Measurements from ENCODE around the gene MRPL39. TPM values are rescaled to one million over a fixed set of nuclear protein-coding genes. Genes with fewer than 3 reads are reported as not detected.

Gene MRPL39
- polyA plus RNA-seq, 1 of the 3 experiments (the other 2 are of a cell fraction): 26.9 TPM

GRCh38 chr21:25646474-25646873, 39.2 kb upstream of the MRPL39 start:
- H3K36me3 ChIP-seq (replicated peaks in 1 of 2; ENCODE audit: control insufficient read depth in 1 of 2, insufficient read depth in 2 of 2, low read length in 1 of 2): no peaks in the 10 kb centered on the region
- no peak for TF ChIP-seq ZBTB33 (IDR thresholded peaks at IDR 0.05; ENCODE audit: borderline replicate concordance, low read depth)
- no peak for TF ChIP-seq RFX5 (IDR thresholded peaks at IDR 0.05; ENCODE audit: low read length)
- TF ChIP-seq FOSL2 (IDR thresholded peaks at IDR 0.05; ENCODE audit: borderline replicate concordance, low read depth): no peak
- TF ChIP-seq USF2 (IDR thresholded peaks at IDR 0.05; ENCODE audit: borderline replicate concordance, low read depth, low read length): no peak
- no peak for TF ChIP-seq TEAD4 (IDR thresholded peaks at IDR 0.05; ENCODE audit: borderline replicate concordance, insufficient read depth)
- no peak for TF ChIP-seq GABPA (IDR thresholded peaks at IDR 0.05; ENCODE audit: low read depth)
- no peak for TF ChIP-seq NFIC (IDR thresholded peaks at IDR 0.05; ENCODE audit: borderline replicate concordance)
- TF ChIP-seq CHD2 (IDR thresholded peaks at IDR 0.05; ENCODE audit: low read length, partially characterized antibody): no peak
- no peak for TF ChIP-seq NRF1 (IDR thresholded peaks at IDR 0.05; ENCODE audit: low read depth, low read length)
- no peak for TF ChIP-seq RAD21 (IDR thresholded peaks at IDR 0.05; ENCODE audit: low read length)
- no peak for TF ChIP-seq SIN3A (IDR thresholded peaks at IDR 0.05; ENCODE audit: borderline replicate concordance, low read depth, low read length)
- no peak for TF ChIP-seq TAF1 (IDR thresholded peaks at IDR 0.05; ENCODE audit: borderline replicate concordance, low read depth, low read length)
- TF ChIP-seq EZH2phosphoT487 (IDR thresholded peaks at IDR 0.05; ENCODE audit: borderline replicate concordance, low read depth): no peak
- no peaks in the 10 kb centered on the region for H3K27me3 ChIP-seq (ENCODE audit: insufficient read depth)
- 83% methylated on average over 1 of the region's 1 CpG for WGBS (ENCODE audit: low lambda C conversion rate)
- H3K4me3 ChIP-seq (ENCODE audit: low read depth in 2 of 2, low read length in 1 of 2): no peak overlapping the region
- H3F3A ChIP-seq (replicated peaks; ENCODE audit: insufficient read depth): no peaks in the 10 kb centered on the region
- ChIA-PET CTCF (interaction anchor here (1.1 kb wide), 1 partner anchor 39 kb away, joined by 3 read pairs; no protein-coding TSS in a partner anchor), POLR2A (interaction anchor here (0.7 kb wide), 1 partner anchor 10 kb away, joined by 5 read pairs; no protein-coding TSS in a partner anchor)
- no peak overlapping the region for H2AFZ ChIP-seq (ENCODE audit: low read depth)
- H3K79me2 ChIP-seq (ENCODE audit: insufficient read depth): no peaks in the 10 kb centered on the region
- H3K4me1 ChIP-seq (ENCODE audit: control insufficient read depth in 1 of 2, insufficient read depth in 2 of 2, low read depth in 1 of 2, low read length in 1 of 2): no peaks in the 10 kb centered on the region
- no peaks in the 10 kb centered on the region for H3K9me3 ChIP-seq
- no peaks in the 10 kb centered on the region for H3K9me2 ChIP-seq
- H3K27ac ChIP-seq (ENCODE audit: low read depth in 2 of 2, low read length in 1 of 2): no peak overlapping the region
- no peak for DNase-seq
- no peak overlapping the region for H3K9ac ChIP-seq
- no peaks in the 10 kb centered on the region for H4K20me1 ChIP-seq (ENCODE audit: insufficient read depth)
- no peak overlapping the region for H3K4me2 ChIP-seq

- DNase-seq: no peak
- Histone ChIP-seq H3F3A (replicated peaks; ENCODE audit: insufficient read depth) (no peaks in the 10 kb centered on the region), H3K4me2 (no peak overlapping the region), H3K9ac (no peak overlapping the region), H3K9me3 (no peaks in the 10 kb centered on the region), H2AFZ (ENCODE audit: low read depth) (no peak overlapping the region), H3K4me1 (ENCODE audit: control insufficient read depth in 1 of 2, insufficient read depth in 2 of 2, low read depth in 1 of 2, low read length in 1 of 2) (peaks cover 4 to 6% of the 10 kb centered on the region in 2 experiments; a peak in 2 of 4 replicates), H3K4me3 (ENCODE audit: low read depth in 2 of 2, low read length in 1 of 2) (no peak overlapping the region), H3K36me3 (replicated peaks in 1 of 2; ENCODE audit: control insufficient read depth in 1 of 2, insufficient read depth in 2 of 2, low read length in 1 of 2) (no peaks in the 10 kb centered on the region), H4K20me1 (ENCODE audit: insufficient read depth) (no peaks in the 10 kb centered on the region), H3K27ac (ENCODE audit: low read depth in 2 of 2, low read length in 1 of 2) (no peak overlapping the region), H3K79me2 (ENCODE audit: insufficient read depth) (no peaks in the 10 kb centered on the region), H3K9me2 (no peaks in the 10 kb centered on the region), H3K27me3 (ENCODE audit: insufficient read depth) (no peaks in the 10 kb centered on the region)
- WGBS (ENCODE audit: low lambda C conversion rate): 81% methylated on average over 4 of the region's 4 CpGs
- no peak for TF ChIP-seq NRF1 (IDR thresholded peaks at IDR 0.05; ENCODE audit: low read depth, low read length)
- TF ChIP-seq POLR2AphosphoS5 (IDR thresholded peaks at IDR 0.05; ENCODE audit: low read depth, low read length): no peak
- no peak for TF ChIP-seq RXRA (IDR thresholded peaks at IDR 0.05; ENCODE audit: borderline replicate concordance, low read depth)
- TF ChIP-seq PBX3 (IDR thresholded peaks at IDR 0.05): no peak
- no peak for TF ChIP-seq FOSL2 (IDR thresholded peaks at IDR 0.05; ENCODE audit: borderline replicate concordance, low read depth)
- POLR2A ChIA-PET: no interaction called here
- CTCF ChIA-PET: interaction anchor here (0.9 to 1.3 kb wide), 2 partner anchors 9 to 13 kb away, joined by 3 to 6 read pairs; no protein-coding TSS in a partner anchor
Observed at GRCh38 chr21:25643486-25643885, 36.2 kb upstream of the MRPL39 start.
